Neutrophil (primary cell): Measurements from ENCODE around the gene KCNQ1.

Experiments
- H3K27ac ChIP-seq: fragments of 200-600 bp; sonication (generic); 2 replicates; pipeline ENCODE4 v1.5.1; 2016; ENCODE audit warnings: mild to moderate bottlenecking, moderate library complexity
- H3K27me3 ChIP-seq: fragments of 200-600 bp; sonication (generic); 2 replicates; pipeline ENCODE4 v1.6.0; 2016; ENCODE audit warnings: mild to moderate bottlenecking
- H3K36me3 ChIP-seq: fragments of 200-600 bp; sonication (generic); 2 replicates; pipeline ENCODE4 v1.5.1; 2017
- H3K4me1 ChIP-seq, 2 experiments: fragments of 200-600 bp in 1 of 2; sonication (generic) in 1 of 2; 1 replicate in 1 of 2; 2 replicates in 1 of 2; pipeline versions ENCODE4 v1.5.1 to v1.6.1; 2013 to 2016; ENCODE audit warnings: low read depth in 1 of 2, low read length in 1 of 2, mild to moderate bottlenecking in 1 of 2, moderate library complexity in 1 of 2; ENCODE audit not compliant: control insufficient read depth in 1 of 2, insufficient read depth in 1 of 2
- H3K4me3 ChIP-seq, 2 experiments: fragments of 200-600 bp in 1 of 2; sonication (generic) in 1 of 2; 1 replicate in 1 of 2; 2 replicates in 1 of 2; pipeline ENCODE4 v1.5.1; 2013 to 2016; ENCODE audit warnings: low read depth in 1 of 2, low read length in 1 of 2, mild to moderate bottlenecking in 1 of 2, moderate library complexity in 1 of 2
- H3K9me3 ChIP-seq: fragments of 200-600 bp; sonication (generic); 2 replicates; pipeline ENCODE4 v1.5.1; 2016
- TF ChIP-seq, protein P1 (sequence below): fragments of 200-600 bp; sonication (generic); IDR thresholded peaks from 2 replicates; pipeline ENCODE4 v1.5.1; 2016; ENCODE audit warnings: antibody characterized with exemption

KCNQ1 gene

DNA sequence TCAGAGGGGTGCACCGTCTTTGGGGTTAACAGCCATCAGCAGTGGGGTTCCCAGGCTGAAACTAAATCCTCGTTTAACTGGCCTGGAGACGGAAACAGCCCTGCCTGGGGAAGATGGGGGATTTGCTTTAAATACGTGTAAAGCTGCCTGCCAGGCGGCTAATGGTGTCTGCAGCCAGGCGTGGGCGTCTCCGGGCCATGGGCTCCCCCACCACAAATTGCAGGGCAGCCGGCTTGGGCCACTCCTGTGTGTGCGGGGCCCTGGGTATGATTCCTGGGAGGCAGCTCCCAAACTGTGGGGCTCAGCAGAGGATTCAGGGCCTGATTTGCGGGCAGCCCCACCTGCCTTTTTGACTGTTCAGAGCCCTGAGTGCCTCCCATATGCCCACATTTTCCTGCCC is 110.5 kb downstream of the KCNQ1 start:
- TF ChIP-seq, protein P1, sequence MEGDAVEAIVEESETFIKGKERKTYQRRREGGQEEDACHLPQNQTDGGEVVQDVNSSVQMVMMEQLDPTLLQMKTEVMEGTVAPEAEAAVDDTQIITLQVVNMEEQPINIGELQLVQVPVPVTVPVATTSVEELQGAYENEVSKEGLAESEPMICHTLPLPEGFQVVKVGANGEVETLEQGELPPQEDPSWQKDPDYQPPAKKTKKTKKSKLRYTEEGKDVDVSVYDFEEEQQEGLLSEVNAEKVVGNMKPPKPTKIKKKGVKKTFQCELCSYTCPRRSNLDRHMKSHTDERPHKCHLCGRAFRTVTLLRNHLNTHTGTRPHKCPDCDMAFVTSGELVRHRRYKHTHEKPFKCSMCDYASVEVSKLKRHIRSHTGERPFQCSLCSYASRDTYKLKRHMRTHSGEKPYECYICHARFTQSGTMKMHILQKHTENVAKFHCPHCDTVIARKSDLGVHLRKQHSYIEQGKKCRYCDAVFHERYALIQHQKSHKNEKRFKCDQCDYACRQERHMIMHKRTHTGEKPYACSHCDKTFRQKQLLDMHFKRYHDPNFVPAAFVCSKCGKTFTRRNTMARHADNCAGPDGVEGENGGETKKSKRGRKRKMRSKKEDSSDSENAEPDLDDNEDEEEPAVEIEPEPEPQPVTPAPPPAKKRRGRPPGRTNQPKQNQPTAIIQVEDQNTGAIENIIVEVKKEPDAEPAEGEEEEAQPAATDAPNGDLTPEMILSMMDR, result no peak
- Histone ChIP-seq H3K9me3 (no peaks in the 10 kb centered on the region), H3K27ac (no peak overlapping the region), H3K36me3 (no peaks in the 10 kb centered on the region), H3K4me3 (no peak overlapping the region), H3K4me1 (no peaks in the 10 kb centered on the region), H3K27me3 (no peaks in the 10 kb centered on the region)

DNA sequence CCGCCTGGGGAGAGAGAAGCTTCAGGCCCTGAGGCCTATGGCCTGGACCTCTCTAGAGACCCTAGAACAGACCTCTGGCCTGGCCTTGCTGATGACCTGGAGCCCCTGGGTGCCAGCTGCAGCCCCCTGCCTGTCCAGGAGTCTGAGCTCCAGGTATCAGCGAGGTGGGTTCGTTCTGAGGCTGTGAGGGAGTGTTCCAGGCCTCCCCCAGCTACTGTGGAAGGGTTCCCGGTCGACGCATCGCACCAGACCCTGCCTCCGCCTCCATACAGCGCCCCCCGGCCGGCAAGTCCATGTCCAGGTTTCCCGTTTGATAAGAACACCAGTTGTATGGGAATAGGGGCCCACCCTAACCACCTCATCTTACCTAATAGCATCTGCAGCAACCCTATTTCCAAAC is 111.1 kb downstream of the KCNQ1 start:
- TF ChIP-seq, protein P1, result no peak
- Histone ChIP-seq H3K4me1 (no peaks in the 10 kb centered on the region), H3K27ac (no peak overlapping the region), H3K36me3 (no peaks in the 10 kb centered on the region), H3K27me3 (no peaks in the 10 kb centered on the region), H3K9me3 (no peaks in the 10 kb centered on the region), H3K4me3 (no peak overlapping the region)

DNA sequence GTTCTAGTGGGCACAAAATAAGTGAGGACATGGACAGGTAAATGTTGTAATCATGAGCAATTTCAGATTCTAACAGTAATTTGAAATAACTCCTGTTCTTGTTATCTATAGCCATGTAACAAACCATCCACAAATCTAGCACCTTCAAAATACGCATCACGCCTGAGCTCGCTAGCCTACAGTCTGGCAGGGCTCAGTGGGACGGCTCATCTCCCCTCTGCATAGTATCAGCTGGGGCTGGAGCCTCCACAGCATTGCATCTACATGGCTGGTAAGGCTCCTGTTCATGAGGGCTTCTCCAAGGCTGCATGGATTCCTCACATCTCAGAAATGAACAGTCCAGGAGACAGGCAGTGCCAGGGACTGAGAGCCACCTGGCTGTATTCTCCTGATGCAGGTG is 112.6 kb downstream of the KCNQ1 start:
- peaks cover 0 to 4% of the 10 kb centered on the region in 2 experiments for H3K4me1 ChIP-seq
- no peaks in the 10 kb centered on the region for H3K36me3 ChIP-seq
- no peak overlapping the region for H3K4me3 ChIP-seq
- TF ChIP-seq, protein P1, result no peak
- no peaks in the 10 kb centered on the region for H3K27me3 ChIP-seq
- no peaks in the 10 kb centered on the region for H3K9me3 ChIP-seq
- H3K27ac ChIP-seq, result no peak overlapping the region

DNA sequence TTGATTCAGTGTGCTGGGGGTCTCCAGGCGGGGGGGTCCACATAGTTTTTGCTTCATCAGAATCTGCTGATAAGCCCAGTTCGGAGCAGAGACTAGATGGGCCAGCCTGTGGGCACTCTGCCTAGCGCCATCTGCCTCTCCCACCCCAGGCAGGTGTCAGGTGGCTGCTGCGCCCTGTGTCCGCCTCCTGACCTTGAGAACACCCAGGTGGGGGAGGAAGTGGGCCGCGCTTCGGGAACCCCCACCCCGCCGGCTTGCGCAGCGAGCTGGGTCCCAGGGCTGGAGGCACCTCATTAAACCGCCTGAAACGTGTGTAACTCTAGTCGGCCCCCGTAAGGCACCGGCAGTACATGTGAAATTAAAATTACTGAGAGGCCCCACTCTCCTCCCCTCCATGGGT is 113.6 kb downstream of the KCNQ1 start:
- no peaks in the 10 kb centered on the region for H3K36me3 ChIP-seq
- no peaks in the 10 kb centered on the region for H3K9me3 ChIP-seq
- TF ChIP-seq, protein P1, result no peak
- H3K27ac ChIP-seq, result no peak overlapping the region
- H3K4me1 ChIP-seq, result peaks cover 0 to 4% of the 10 kb centered on the region in 2 experiments
- H3K27me3 ChIP-seq, result no peaks in the 10 kb centered on the region
- no peak overlapping the region for H3K4me3 ChIP-seq

DNA sequence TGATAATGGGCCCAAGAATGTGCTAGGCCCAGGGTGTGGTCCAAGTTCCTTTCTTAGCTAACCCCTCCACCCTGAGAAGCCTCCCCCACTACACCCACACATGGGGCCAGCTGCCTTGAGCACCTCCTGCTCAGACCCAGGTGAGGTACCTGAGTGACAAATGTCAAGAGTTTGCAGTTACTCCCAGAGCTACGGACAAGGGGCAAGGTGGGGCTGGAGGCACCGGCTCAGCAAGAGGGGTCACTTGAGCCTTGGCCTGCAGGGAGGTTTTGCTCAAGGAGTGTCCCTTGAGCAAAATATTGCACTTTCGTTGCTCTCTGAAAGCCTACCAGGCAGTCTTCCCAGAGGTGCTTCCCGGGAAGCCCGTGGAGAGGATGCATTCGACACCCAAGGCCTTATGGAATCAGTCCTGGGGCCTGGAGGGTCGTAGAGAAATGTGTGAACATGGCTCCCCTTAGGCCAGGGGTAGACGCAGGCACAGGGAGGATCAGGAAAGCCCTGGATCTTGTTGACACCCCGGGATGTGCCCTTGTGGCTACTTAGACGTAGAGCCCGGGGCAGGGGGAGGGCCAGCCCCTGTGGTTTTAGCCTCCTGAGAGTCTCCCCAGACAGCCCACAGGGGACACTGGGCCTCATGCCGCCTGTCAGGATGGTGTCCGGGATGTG is 114.2 kb downstream of the KCNQ1 start:
- Histone ChIP-seq H3K27ac (no peak overlapping the region), H3K36me3 (no peaks in the 10 kb centered on the region), H3K9me3 (no peaks in the 10 kb centered on the region), H3K4me3 (no peak overlapping the region), H3K4me1 (peaks cover 0 to 4% of the 10 kb centered on the region in 2 experiments), H3K27me3 (no peaks in the 10 kb centered on the region)
- TF ChIP-seq, protein P1, result no peak
